Dermis microvascular lymphatic vessel endothelial cell (primary cell): ENCODE measurements around the gene TK2. TPM values are rescaled to one million over a fixed set of nuclear protein-coding genes. Genes with fewer than 3 reads are reported as not detected.

ENCODE experiments used
- DNase-seq, 2 donors: peaks; one replicate each; pipeline versions ENCODE4 v3.0.0 to v3.0.0-alpha.2; 2010; ENCODE audit warnings: low read depth in 2 of 2
- total RNA-seq: library from RNA; depleted of rRNA; stranded (reverse); fragments of >200 nt; gene quantifications from 2 replicates; pipeline ENCODE4 v1.2.1, GENCODE V29; 2014

Gene TK2
- total RNA-seq, 1 donor from 2014 or later: 25.7 TPM

DNA sequence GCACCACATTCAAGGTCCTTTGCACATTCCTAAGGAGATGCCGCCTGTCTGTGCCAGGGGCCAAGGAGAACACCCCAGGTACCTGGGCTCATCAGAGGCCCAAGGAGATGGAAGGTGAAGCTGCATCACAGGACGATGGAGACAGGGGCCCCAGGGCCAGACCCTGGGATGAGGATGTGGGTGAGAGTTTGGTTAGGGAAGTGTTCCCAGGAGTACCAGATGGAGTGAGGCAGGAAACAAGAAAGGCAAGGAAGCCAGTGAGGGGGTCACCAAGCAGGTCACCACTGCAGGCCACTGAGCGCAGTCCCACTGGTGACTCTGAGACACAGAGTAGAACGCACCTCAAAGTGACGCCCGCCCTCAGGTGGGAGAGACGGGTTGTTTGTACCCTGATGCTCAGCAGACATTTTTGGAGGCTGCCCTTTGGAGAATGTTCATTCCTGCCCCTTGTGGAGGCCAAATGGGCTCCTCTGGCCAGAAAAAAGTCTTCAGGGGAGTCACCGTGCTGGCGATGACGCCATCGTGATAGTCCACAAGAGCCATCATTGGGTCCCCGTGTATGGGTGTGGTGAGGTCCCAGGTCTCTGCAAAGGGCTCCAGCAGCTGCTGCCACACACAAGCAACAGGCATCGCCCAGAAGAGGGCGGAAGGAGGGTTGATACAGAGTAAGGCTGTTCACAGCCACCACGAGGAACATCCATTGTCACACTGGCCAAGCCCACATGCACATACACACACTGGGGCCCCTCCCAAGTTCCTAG lies 65.3 kb downstream of the TK2 start:
- DNase-seq: no peak

GRCh38 chr16:66483689-66484452 lies 66.1 kb downstream of the TK2 start:
- DNase-seq: peak; percentile 42 to 75

DNA sequence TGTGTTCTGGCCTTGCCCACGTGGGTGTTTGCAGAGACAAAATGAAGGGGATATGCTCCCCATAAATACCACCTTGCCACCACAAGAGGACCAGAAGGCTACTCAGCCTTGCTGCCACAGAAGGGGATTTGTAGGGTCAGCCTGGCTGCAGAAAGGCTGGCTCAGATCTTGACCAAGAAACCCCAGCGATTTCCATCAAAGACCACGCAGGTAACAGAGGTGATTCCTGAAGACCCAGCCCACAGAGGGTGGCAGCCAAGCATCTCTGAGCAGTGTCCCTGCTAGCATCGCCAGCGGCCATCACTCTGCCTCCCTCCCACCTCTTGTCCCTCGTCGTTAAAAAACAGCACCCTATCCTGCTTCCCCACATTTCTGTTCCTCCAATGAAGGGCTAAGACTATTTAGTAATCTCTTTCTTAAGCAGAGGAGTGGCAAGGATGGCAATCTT lies 68.0 kb downstream of the TK2 start:
- no peak for DNase-seq

GRCh38 chr16:66481081-66481942 lies 68.6 kb downstream of the TK2 start:
- no peak for DNase-seq

DNA sequence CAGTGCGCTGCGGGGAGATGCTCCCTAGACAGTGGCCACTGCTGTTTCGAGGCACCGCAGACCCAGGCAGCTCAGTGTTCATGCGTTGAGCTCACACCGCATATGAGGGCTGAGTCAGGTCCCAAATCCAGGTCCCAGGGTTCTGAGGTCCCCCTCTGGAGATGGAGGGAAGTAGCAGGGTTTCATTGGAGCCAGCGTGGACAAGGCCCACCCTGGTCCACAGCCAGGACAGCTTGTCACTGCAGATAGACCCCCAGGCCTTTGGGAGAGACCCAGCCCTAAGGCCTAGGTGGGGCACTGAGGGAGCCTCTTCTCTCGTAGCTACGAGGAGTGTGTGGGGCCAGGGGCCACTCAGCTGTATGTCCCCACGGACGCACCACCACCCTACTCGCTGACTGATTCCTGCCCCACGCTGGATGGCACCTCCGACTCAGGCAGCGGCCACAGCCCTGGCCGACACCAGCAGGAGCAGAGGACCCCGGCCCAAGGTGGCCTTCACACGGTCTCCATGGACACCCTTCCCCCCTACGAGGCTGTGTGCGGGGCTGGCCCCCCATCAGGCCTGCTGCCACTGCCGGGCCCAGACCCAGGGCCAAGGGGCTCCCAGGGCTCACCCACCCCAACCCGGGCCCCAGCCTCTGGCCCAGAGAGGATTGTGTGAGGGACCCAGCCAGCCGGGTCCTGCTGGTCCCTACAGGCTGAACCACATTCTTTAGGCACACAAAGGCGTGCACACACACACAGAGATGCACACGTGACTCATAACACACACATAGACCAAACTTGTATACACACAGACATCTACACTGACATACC lies 69.4 kb downstream of the TK2 start:
- no peak for DNase-seq

DNA sequence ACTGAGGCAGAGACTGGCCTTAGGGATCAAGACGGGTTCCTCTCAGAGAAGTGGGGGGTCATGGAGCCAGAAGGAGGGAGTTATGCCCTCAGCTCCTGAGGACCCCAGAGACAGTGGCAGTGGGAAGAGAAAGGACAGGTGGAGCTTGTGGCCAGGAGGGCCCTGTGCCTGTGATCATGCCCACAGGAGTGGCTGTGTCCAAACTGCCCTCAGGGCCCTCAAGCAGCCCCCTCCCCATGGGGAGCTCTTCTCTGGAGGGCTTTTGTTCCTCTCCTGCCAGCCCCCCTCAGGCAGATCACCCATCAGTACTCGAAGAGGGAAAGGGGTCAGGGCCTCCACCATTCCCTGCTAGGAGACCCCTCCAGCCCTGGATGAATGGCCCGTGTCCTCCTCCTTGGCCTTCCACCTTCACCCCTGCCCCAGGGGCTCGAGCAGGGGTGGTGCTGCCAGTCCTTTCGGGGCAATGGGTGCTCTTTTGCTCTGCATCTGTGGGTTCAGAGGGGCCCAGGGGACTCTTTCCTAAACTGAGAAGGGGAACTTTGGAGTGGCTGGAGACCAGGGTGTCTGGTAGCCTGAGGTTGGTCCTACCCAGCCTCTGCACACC lies 70.2 kb downstream of the TK2 start:
- no peak for DNase-seq

GRCh38 chr16:66478733-66479511 lies 71.0 kb downstream of the TK2 start:
- peak; percentile 23 to 61 for DNase-seq

DNA sequence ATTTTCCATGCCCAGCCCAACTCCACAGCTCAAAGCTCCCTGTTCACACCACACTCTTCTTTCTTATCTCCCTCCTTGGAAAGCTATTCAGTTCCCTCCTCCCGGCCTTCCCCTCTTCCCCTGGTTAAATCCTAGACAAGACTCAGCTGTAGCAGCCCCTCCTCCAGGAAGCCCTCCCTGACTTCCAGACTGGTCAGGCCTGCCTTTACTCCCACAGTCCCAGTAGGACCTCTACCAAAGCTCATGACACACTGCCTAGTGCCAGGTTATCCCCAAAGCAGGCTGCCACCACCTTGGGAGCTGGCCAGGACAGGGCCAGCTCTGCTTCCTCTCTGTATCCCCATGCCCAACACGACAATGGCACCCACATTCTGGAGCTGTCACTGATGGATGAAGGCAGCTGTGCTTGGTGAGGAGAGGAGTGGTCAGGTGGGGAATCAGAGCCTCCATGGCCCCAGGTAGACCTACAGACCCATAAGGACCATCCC lies 72.8 kb downstream of the TK2 start:
- DNase-seq: no peak

- DNase-seq: no peak
Observed at GRCh38 chr16:66476328-66477027, 73.4 kb downstream of the TK2 start.

DNA sequence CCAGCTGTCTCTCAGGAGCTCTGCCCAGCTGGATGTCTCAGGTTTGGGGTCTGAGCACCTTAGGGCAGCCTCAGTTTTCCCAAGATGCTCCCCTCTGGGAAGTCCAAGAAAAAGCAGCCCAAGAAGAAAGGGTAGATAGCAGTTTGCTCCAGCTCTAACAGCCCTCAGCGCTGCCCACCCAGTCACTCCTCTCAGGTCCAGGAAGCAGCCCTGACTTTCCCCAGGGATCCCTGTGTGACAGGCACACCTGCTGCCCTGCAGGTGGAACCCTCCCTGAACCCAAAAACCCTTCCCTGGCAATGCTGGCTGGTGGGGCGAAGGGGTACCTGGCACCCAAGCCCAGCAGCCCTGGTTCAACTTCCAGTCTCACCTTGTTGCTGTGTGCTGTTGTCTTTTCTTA lies 74.7 kb downstream of the TK2 start:
- DNase-seq: no peak

GRCh38 chr16:66474750-66475199 lies 75.1 kb downstream of the TK2 start:
- peak; percentile 24 to 39 for DNase-seq

DNA sequence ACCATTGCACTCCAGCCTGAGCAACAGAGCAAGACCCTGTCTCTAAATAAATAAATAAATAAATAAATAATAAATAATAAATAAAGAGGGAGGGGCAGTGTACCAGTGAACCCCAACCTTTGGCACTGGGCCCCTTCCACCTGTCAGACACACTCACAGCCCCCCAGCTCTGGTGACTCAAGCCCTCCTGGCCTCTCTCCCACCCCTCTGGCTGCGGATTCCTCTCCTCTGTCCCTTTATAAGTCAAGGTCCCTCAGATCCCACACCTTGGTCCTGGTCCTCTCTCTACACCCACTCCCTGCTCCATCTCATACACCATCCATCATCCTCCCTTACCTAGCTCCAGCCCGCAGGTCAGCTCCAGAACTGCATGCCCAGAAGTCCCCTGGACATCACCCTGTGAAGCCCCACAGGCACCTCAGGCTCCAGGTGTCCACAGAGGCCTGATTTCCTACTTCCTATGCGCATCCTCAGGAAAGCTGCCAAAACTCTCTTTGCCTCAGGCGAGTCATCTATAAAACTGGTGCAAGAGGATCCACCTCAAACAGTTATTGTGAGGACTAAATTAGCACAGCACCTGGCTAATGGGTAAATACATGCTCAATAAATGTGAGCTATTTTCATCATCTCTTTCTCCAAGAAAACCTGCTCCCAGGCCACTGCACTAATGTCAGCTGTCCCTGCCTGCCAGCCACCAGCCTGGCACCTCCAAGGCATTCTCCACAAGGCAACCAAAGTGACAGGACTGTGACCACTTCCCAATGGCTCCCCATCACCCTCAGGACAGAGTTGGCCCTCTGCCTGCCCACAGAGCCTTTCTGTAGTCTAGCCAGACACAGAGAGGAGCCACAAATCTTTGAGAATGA lies 76.0 kb downstream of the TK2 start:
- no peak for DNase-seq

DNA sequence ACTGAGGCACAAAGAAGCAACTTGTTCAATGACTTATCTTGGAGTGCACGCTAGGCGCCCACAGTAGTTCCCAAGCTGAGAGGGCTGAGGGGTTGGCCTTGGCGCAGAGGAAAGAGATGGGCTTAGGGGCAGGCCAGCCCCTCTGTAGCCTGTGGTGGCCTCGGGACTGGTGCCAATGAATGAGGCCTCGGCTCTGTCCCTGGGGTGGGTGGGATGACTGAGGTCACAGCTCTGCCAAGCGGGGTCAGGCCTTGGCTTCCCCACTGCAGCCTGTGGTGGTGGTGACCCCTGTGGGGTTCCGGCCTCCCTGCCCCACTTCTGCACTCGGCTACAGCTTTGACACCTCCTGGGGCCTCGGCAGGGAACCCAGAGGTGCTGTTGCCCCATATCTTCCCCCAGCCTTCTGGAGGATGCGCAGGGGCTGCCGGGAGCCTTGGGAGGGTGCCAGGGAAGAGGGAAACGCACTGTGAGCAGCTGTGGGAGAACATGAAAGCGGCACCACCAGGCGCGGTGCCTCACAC lies 76.8 kb downstream of the TK2 start:
- no peak for DNase-seq

DNA sequence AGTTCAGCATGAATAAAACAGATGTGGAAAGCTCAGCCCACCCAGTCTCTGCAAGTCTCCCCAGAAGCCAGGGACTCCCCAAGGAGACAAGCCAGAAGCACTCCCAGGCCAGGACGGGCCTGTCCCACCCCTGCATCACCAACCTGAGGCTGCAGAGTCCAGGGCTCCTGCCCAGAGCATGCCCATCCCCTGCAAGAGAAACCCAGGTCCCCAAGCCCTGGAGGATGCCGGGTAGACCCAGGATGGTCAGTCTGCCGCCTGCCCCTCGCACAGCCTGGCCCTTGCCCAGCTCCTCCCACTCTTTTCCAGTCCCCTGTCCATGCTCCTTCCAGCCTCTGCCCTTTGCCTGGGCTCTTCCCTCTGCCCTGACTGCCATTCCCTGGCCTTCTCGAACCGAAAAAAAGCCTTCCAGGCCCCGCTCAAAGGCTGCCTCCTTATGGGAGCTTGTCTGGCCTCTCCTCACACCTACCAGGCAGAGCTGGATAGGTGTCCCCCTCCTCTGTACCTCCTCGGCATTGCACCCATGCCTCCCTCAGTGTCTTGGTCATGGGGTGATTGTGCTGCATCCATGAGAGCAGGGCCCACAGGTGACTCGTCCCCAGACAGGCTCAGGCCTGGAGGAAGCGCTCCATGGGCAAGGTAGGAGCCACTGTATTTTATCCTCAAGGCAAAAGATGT lies 78.1 kb downstream of the TK2 start:
- no peak for DNase-seq

GRCh38 chr16:66471264-66471663 lies 78.7 kb downstream of the TK2 start:
- DNase-seq: no peak

DNA sequence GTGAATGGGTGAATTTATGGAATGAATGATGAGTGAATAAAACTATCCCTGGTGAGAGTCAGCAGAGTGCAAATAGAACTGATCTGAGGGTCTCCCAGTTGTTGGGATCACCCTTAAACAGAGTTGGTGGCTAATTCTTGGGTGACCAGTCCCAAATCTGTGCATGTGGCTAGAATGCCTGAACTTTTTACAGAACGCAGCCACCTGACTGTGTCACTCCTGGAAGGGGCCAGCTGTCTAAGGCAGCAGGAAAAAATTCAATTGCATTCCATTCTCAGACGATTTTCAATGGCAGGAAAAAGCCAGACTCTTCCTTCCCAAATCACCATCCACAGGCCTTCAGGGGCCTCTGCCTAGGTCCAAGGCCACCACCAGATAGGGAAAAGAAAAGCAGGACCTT lies 79.4 kb downstream of the TK2 start:
- DNase-seq: no peak

DNA sequence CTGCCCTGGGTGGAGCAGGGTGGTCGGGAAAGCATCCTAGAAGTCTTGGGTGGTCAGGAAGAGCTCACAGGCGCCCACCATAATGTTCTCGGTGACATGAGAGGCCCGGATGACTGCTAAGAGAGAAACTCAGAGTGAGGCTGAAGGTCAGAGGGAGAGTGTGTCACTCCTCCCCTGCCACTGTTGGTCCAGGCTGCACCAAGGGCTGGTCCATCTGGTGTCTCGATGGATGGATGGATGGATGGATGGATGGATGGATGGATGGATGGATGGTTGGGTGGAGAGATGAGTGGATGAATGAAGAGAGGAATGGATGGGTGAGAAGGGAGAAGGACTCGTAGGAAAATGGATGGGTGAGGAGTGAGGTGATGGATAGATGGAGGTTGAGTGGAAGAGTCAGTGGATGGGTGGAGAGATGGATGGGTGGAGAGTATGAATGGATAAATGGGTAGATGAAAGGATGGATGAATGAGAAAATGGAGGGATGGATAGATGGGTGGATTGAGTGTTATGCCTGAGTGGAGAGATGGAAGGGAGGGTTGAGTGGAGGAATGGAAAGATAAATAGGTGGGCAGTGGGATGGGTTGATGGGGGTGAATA lies 79.9 kb downstream of the TK2 start:
- DNase-seq: no peak
